Stimulated activated CD4-positive, alpha-beta T cell treated with anti-CD3 and anti-CD28 coated beads, Interleukin-15, amount 100 ng/mL, for 48 hours (primary cell): ENCODE measurements around the gene CHKB.
A peak's percentile ranks its signal among the peaks of the same experiment; 100 is the strongest.

Experiments used
- DNase-seq, 2 donors: peaks; one replicate each; pipeline ENCODE4 v3.0.0-alpha.2; 2020; ENCODE audit warnings: low read depth in 2 of 2

Gene CHKB

GRCh38 chr22:50531546-50531961 is 51.1 kb downstream of the CHKB start:
- DNase-seq, result peak in 1 of 2 donors; percentile 62

- peak; percentile 77 for DNase-seq
Measured at GRCh38 chr22:50530877-50531545, 51.6 kb downstream of the CHKB start.

GRCh38 chr22:50530580-50530876 is 52.1 kb downstream of the CHKB start:
- no peak for DNase-seq

- DNase-seq, result peak in 1 of 2 donors; percentile 62
Measured at GRCh38 chr22:50529897-50530579, 52.6 kb downstream of the CHKB start, which contains the start of gene TYMP. Gene TYMP, minus strand, starts transcription at chr22:50530012. Its CDS starts 303 bp downstream, at chr22:50529709.

GRCh38 chr22:50529416-50529896 is 53.2 kb downstream of the CHKB start:
- no peak for DNase-seq
